Pancreas (tissue), 10 donors: ENCODE measurements around the gene TIAL1. TPM values are rescaled to one million over a fixed set of nuclear protein-coding genes. Genes with fewer than 3 reads are reported as not detected.
A peak's percentile ranks its signal among the peaks of the same experiment; 100 is the strongest.

Experiments used
- ATAC-seq, 4 donors: fragments of 200-7000 bp; cut with Tn5 transposase; one replicate each; pipeline versions ENCODE4 v1.8.0 to v1.9.1; 2020; ENCODE audit warnings: mild to moderate bottlenecking in 4 of 4, moderate library complexity in 4 of 4
- DNase-seq, 6 donors: peaks; one replicate each; pipeline ENCODE4 v3.0.0-alpha.2; 2020
- FAIRE-seq: peaks from 2 replicates; lab custom pipeline; 2012; peaks lifted over from hg19 to GRCh38; lab: Jason Lieb, UNC
- H3K27ac ChIP-seq, 4 donors: fragments of 200-600 bp; sonication (generic); 1 replicate in 3 of 4; 2 replicates in 1 of 4; pipeline versions ENCODE4 v1.5.0 to v1.8.0; 2020
- H3K27me3 ChIP-seq, 4 donors: fragments of 200-600 bp; one replicate each; pipeline ENCODE4 v1.8.0; 2021
- H3K36me3 ChIP-seq, 3 donors: fragments of 200-600 bp; sonication (generic) in 1 of 3; one replicate each; pipeline versions ENCODE4 v1.5.0 to v1.8.0; 2020 to 2021
- H3K4me1 ChIP-seq, 3 donors: fragments of 200-600 bp; one replicate each; pipeline ENCODE4 v1.8.0; 2021
- H3K4me3 ChIP-seq, 4 donors: fragments of 200-600 bp; sonication (generic) in 2 of 4; one replicate each; pipeline versions ENCODE4 v1.5.0 to v1.8.0; 2020 to 2021
- H3K9me3 ChIP-seq, 4 donors: fragments of 200-600 bp; one replicate each; pipeline ENCODE4 v1.8.0; 2021
- CTCF ChIP-seq, 4 donors: fragments of 200-600 bp; sonication (generic) in 3 of 4; IDR thresholded peaks; one replicate each; pipeline versions ENCODE4 v1.5.0 to v1.8.0; 2021; ENCODE audit warnings: antibody characterized with exemption in 4 of 4
- WGBS, 2 donors: extraction: QIAGEN DNeasy Blood & Tissue Kit; methylation state at CpG; one replicate each; pipeline ENCODE4 v1.1.7; 2013; 5-methylcytosine and 5-hydroxymethylcytosine counted together
- intact Hi-C, 3 donors: fragments of 100-400 bp; cut with DNase I; formaldehyde crosslinking; loops; one replicate each; pipeline versions ENCODE4 v1.11.1 to v1.14.2; 2022
- polyA plus RNA-seq, 2 donors: library from polyadenylated mRNA; stranded (reverse); fragments of 200-250 nt; gene quantifications; one replicate each; pipeline ENCODE4 v1.2.3, GENCODE V29; 2013
- total RNA-seq, 6 donors: library from RNA; stranded (reverse); fragmentation: NEBNext Ultra II Directional in 4 of 6; extraction: Animal tissue kit (Norgen Biotek cat#: 25700) in 4 of 6; gene quantifications; one replicate each; pipeline versions ENCODE4 v1.2.1 to v1.2.4, GENCODE V29; 2021 to 2023
- donor health status: healthy with polysubstance abuse.
- donor health status: DM: no; HTN: no; CAD: no; lungs with moderate emphysema.
- donor health status: DM: no; HTN: no; CAD: no.
- donor health status: control.
- donor health status: control.
- donor health status: Bipolar disorder and iron deficiency.
- donor health status: DM: yes; HTN: yes; CAD: no.
- donor health status: DM: no; HTN: no; CAD: no.
- donor health status: DM: no; HTN: no; CAD: no.
- donor health status: DM: yes; HTN: yes; CAD: no.

Gene TIAL1
- total and polyA plus RNA-seq, 8 donors: 26.3 to 64.0 (median 45.9) TPM

GRCh38 chr10:119602241-119603095, 5.7 kb upstream of the TIAL1 start:
- Histone ChIP-seq H3K4me1 (peaks cover 0 to 3% (median 0%) of the 10 kb centered on the region in 3 donors), H3K27me3 (no peaks in the 10 kb centered on the region), H3K27ac (no peak overlapping the region), H3K4me3 (no peak overlapping the region), H3K9me3 (no peaks in the 10 kb centered on the region), H3K36me3 (no peaks in the 10 kb centered on the region)
- 46 to 55% methylated on average over 2 of the region's 2 CpGs for WGBS, 2 donors
- FAIRE-seq: no peak
- intact Hi-C loops: no loop called here
- TF ChIP-seq CTCF (IDR thresholded peaks at IDR 0.05): peak in 2 of 4 donors; percentile 5 to 12
- peak in 1 of 6 donors; percentile 24 for DNase-seq
- ATAC-seq: peak in 3 of 4 donors; percentile 49 to 81 (median 55)

GRCh38 chr10:119598397-119598796, 1.6 kb upstream of the TIAL1 start:
- H3K27ac ChIP-seq: no peak overlapping the region
- H3K36me3 ChIP-seq: no peaks in the 10 kb centered on the region
- FAIRE-seq (no peak), DNase-seq (no peak), ATAC-seq (no peak)
- intact Hi-C loops: no loop called here
- TF ChIP-seq CTCF (IDR thresholded peaks at IDR 0.05): no peak
- no peaks in the 10 kb centered on the region for H3K9me3 ChIP-seq
- no peak overlapping the region for H3K4me3 ChIP-seq
- 91 to 96% methylated on average over 7 of the region's 7 CpGs for WGBS, 2 donors
- H3K27me3 ChIP-seq: no peaks in the 10 kb centered on the region
- H3K4me1 ChIP-seq: peaks cover 7 to 23% (median 9%) of the 10 kb centered on the region in 3 donors

- no peak for DNase-seq
- no peak for FAIRE-seq
Observed at GRCh38 chr10:119597405-119598186, 832 bp upstream of the TIAL1 start.

More at GRCh38 chr10:119597405-119598186, 832 bp upstream of the TIAL1 start:
- Histone ChIP-seq H3K27ac (peak overlapping the region in 3 of 4 donors; percentile 95 to 99 (median 98)), H3K27me3 (no peaks in the 10 kb centered on the region), H3K4me1 (peaks cover 10 to 31% (median 17%) of the 10 kb centered on the region in 3 donors), H3K4me3 (peak overlapping the region in 2 of 4 donors; percentile 67 to 89), H3K36me3 (no peaks in the 10 kb centered on the region), H3K9me3 (no peaks in the 10 kb centered on the region)
- intact Hi-C loops: no loop called here
- no peak for ATAC-seq
- no peak for TF ChIP-seq CTCF (IDR thresholded peaks at IDR 0.05)
- WGBS, 2 donors: 43 to 44% methylated on average over 21 of the region's 21 CpGs
